ENCODE results near the gene TOR1AIP2. TPM values are rescaled to one million over a fixed set of nuclear protein-coding genes. Genes with fewer than 3 reads are reported as not detected.

The TOR1AIP2 gene
- total and polyA plus RNA-seq, 10 of the 15 experiments (the other 5 are each of a cell fraction or from before 2014, with no cell fraction given): 5.3 to 38.9 (median 15.4) TPM

DNA sequence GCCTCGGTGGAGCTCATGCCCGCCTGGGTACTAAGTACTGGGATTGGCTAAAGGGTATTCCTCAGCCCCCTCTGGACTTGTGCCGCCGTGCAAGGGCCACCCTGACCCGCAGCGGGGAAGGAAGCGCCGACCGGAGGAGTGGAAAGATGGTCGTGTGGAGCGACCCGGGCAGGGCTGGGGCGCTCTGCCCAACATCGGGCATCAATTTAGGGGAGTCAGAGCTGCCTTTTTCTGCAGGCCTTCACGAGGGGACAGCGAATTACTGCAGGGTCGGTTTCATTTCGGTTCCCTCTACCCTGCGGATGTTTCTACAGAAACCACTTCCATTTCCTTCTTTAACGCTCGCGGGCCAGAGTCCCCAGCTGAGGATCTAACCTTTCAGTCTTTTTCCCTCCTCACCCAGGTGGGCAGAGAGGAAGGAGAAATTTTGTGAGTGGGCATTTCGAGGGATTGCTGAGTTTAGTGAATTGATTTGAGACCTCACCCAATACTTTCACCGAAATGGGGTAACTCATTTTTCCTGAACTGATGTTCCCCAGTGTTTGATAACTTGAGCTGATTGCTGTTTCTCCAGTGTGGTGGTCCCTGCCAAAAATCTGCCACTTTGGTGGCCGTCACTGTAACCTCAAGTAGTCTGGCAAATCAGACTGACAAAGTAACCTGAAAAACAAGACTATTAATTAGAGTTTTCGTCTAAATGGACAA, 5.6 kb upstream of the TOR1AIP2 start:
- peak overlapping the region; percentile 93 for H3K4me3 ChIP-seq
- SMC1A ChIA-PET (ENCODE audit: uncharacterized antibody, unreplicated experiment): interaction anchor here (0.6 to 2.2 kb wide), 14 partner anchors 9 to 270 kb away, joined by 3 to 6 read pairs (median 4); partner anchors contain the start of gene CEP350
- H3K36me3 ChIP-seq (ENCODE audit: control insufficient read depth in 2 of 2, insufficient read depth in 2 of 2, low read length in 1 of 2): no peaks in the 10 kb centered on the region; a peak in 1 of 4 replicates
- BruUV-seq (replicated peaks): no TSS peak
- no peaks in the 10 kb centered on the region for H4K20me1 ChIP-seq (ENCODE audit: control insufficient read depth, insufficient read depth)
- in situ Hi-C loops (cut with MboI): loop anchor here (5.0 kb wide), 1 partner anchor 69 kb away; the partner anchor contains the start of gene CEP350
- peaks cover 8% of the 10 kb centered on the region; the same call in 1 of the 2 replicates for H3K4me1 ChIP-seq (ENCODE audit: control insufficient read depth, insufficient read depth, low read length)
- peak overlapping the region; percentile 90 for H3K9ac ChIP-seq (ENCODE audit: control insufficient read depth, insufficient read depth, low read length)
- POLR2A ChIA-PET: interaction anchor here (0.5 to 2.3 kb wide), 10 partner anchors 9 to 616 kb away, joined by 3 to 15 read pairs (median 4); partner anchors contain the start of genes CEP350 and QSOX1
- no peaks in the 10 kb centered on the region for H3K9me3 ChIP-seq (replicated peaks; ENCODE audit: control insufficient read depth, insufficient read depth, low read length)
- peak overlapping the region; percentile 73 for H2AFZ ChIP-seq (ENCODE audit: control insufficient read depth, low read depth, low read length)
- RAD21 ChIA-PET (ENCODE audit: unreplicated experiment): interaction anchor here (1.0 to 1.7 kb wide), 3 partner anchors 15 to 271 kb away, joined by 3 to 5 read pairs (median 4); partner anchors contain the start of genes CEP350 and QSOX1
- H3K79me2 ChIP-seq (ENCODE audit: control insufficient read depth, insufficient read depth, low read length): peaks cover 40% of the 10 kb centered on the region
- intact Hi-C loops (cut with micrococcal nuclease; ENCODE audit: unreplicated experiment): loop anchor here (2.0 to 5.0 kb wide), 2 partner anchors 120 to 274 kb away; no protein-coding TSS in a partner anchor
- no peaks in the 10 kb centered on the region for H3K27me3 ChIP-seq (replicated peaks in 1 of 2; ENCODE audit: control insufficient read depth in 2 of 2, insufficient read depth in 2 of 2, low read length in 1 of 2)
- under 1% methylated on average over 26 of the region's 26 CpGs for WGBS (ENCODE audit: insufficient coverage, insufficient replicate concordance, low lambda C conversion rate, missing lambda C conversion rate)
- 0 out of 4 replicates have a peak, but pooled peaks of 1 of the 2 experiments have one; percentile 2 for TF ChIP-seq ETV6 (conservative IDR thresholded peaks at IDR 0.05 in 1 of 2, IDR thresholded peaks at IDR 0.05 in 1 of 2; ENCODE audit: borderline replicate concordance in 1 of 2, low read depth in 1 of 2)
- peak; percentile 31; the same call in 1 of the 2 replicates for TF ChIP-seq TAF1 (IDR thresholded peaks at IDR 0.05; ENCODE audit: borderline replicate concordance, low read depth, low read length)
- TF ChIP-seq EGR1 (IDR thresholded peaks at IDR 0.05; ENCODE audit: borderline replicate concordance in 1 of 2, low read depth in 2 of 2, low read length in 2 of 2): peak in 1 of 2 experiments; percentile 77; a peak in 2 of 3 replicates
- no peak for TF ChIP-seq KLF5 (IDR thresholded peaks at IDR 0.05; ENCODE audit: partially characterized antibody)
- TF ChIP-seq RUNX3 (IDR thresholded peaks at IDR 0.05; ENCODE audit: low read length): peak; percentile 27; the same call in 1 of the 2 replicates
- TF ChIP-seq NFIC (IDR thresholded peaks at IDR 0.05; ENCODE audit: low read depth, low read length): peak; percentile 36; the same call in 1 of the 2 replicates
- TF ChIP-seq POLR2AphosphoS5 (IDR thresholded peaks at IDR 0.05; ENCODE audit: low read length): no peak
- TF ChIP-seq NFXL1 (IDR thresholded peaks at IDR 0.05; ENCODE audit: borderline replicate concordance): no peak
- peak; percentile 9; the same call in 1 of the 2 replicates for TF ChIP-seq GATAD2B (conservative IDR thresholded peaks at IDR 0.05; ENCODE audit: low read depth)
- DNase-seq (ENCODE audit: low read depth, low spot score): no peak
- H3K27ac ChIP-seq (ENCODE audit: control insufficient read depth, insufficient read depth): peak overlapping the region; percentile 96
- peak overlapping the region; percentile 61 for H3K4me2 ChIP-seq (ENCODE audit: control insufficient read depth, insufficient read depth)
- CTCF ChIA-PET: interaction anchor here (0.5 to 2.0 kb wide), 6 partner anchors 13 to 1416 kb away, joined by 3 to 7 read pairs (median 3); no protein-coding TSS in a partner anchor
- peak; percentile 40; the same call in 2 of the 3 replicates for ATAC-seq
- FAIRE-seq: no peak
